Loucy (cell line): ENCODE measurements around the gene TP73.

Source experiments
- CTCF ChIP-seq: fragments of 200-600 bp; sonication (generic); conservative IDR thresholded peaks from 2 replicates; pipeline ENCODE4 v1.5.1; 2014; ENCODE audit warnings: mild to moderate bottlenecking, antibody characterized with exemption, low read length
- EZH2phosphoT487 ChIP-seq: fragments of 200-600 bp; IDR thresholded peaks from 2 replicates; pipeline ENCODE4 v1.6.1; 2018; ENCODE audit warnings: antibody characterized with exemption, mild to moderate bottlenecking, moderate library complexity, borderline replicate concordance

DNA sequence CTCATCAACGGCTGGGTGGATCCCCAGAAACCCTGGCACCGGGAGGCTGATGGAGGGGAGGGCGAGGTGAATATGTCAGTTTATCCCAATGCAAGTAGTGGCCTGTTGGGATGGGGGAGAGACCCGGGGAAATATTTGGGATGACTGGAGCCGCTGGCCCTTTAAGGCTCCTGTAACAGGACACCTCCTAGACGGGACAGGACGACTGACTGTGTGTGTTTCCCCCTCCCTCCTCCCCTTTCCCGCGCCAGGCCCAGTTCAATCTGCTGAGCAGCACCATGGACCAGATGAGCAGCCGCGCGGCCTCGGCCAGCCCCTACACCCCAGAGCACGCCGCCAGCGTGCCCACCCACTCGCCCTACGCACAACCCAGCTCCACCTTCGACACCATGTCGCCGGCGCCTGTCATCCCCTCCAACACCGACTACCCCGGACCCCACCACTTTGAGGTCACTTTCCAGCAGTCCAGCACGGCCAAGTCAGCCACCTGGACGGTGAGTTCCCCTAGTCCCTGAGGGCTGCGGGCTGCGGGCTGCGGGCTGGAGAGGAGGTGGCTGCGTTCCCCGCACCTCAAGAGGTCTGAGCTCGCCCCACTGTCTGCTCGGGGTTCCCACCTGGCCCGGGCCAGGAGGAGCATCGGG is 55.1 kb downstream of the TP73 start:
- TF ChIP-seq CTCF (no peak), EZH2phosphoT487 (no peak)
